Endothelial cell of umbilical vein (primary cell): ENCODE measurements around the gene MBNL2.

ENCODE experiments used
- CTCF ChIP-seq, 2 donors: IDR thresholded peaks; 1 replicate in 1 of 2; 2 replicates in 1 of 2; pipeline ENCODE4 v1.5.1; 2011; ENCODE audit warnings: low read length in 2 of 2, mild to moderate bottlenecking in 2 of 2, moderate library complexity in 2 of 2, control low read depth in 1 of 2, inconsistent platforms in 1 of 2, low read depth in 1 of 2; ENCODE audit not compliant: insufficient read depth in 1 of 2; ENCODE audit errors: extremely low read depth in 1 of 2
- EZH2 ChIP-seq: IDR thresholded peaks from 2 replicates; pipeline ENCODE4 v1.6.1; 2012; ENCODE audit warnings: borderline replicate concordance, low read depth, mild to moderate bottlenecking, moderate library complexity, low read length, inconsistent platforms; ENCODE audit not compliant: severe bottlenecking
- GATA2 ChIP-seq: IDR thresholded peaks from 2 replicates; pipeline ENCODE4 v1.7.0; 2011; ENCODE audit warnings: low read depth, mild to moderate bottlenecking, moderate library complexity, mixed read lengths, low read length; ENCODE audit not compliant: insufficient read length, insufficient read depth
- JUN ChIP-seq: IDR thresholded peaks from 2 replicates; pipeline ENCODE4 v1.6.1; 2011; ENCODE audit warnings: borderline replicate concordance, low read depth; ENCODE audit not compliant: insufficient read length, insufficient read depth
- MAX ChIP-seq: IDR thresholded peaks from 2 replicates; pipeline ENCODE4 v1.6.1; 2011; ENCODE audit not compliant: insufficient read depth, insufficient read length
- MYC ChIP-seq: IDR thresholded peaks from one replicate; pipeline ENCODE4 v1.6.1; 2011; ENCODE audit warnings: mild to moderate bottlenecking, low read depth, low read length
- POLR2A ChIP-seq: IDR thresholded peaks from 2 replicates; pipeline ENCODE4 v1.6.1; 2012; ENCODE audit warnings: low read depth, mild to moderate bottlenecking, control low read depth, low read length
- POLR2AphosphoS5 ChIP-seq: IDR thresholded peaks from 2 replicates; pipeline ENCODE4 v1.6.1; 2012; ENCODE audit warnings: low read depth, mild to moderate bottlenecking, control low read depth, low read length, moderate library complexity; ENCODE audit not compliant: insufficient read depth

GRCh38 chr13:97302611-97303010 is 80.5 kb downstream of the MBNL2 start:
- no peak for TF ChIP-seq JUN
- no peak for TF ChIP-seq MAX
- no peak for TF ChIP-seq CTCF (IDR thresholded peaks at IDR 0.05; ENCODE audit: extremely low read depth in 1 of 2, insufficient read depth in 1 of 2, low read depth in 1 of 2, low read length in 2 of 2)
- TF ChIP-seq POLR2A: no peak
- no peak for TF ChIP-seq POLR2AphosphoS5
- no peak for TF ChIP-seq EZH2
- no peak for TF ChIP-seq MYC
- no peak for TF ChIP-seq GATA2
